PC-9 (cell line): ENCODE data around the gene SLC7A6.

Source experiments
- EZH2 ChIP-seq: fragments of 200-600 bp; sonication (generic); IDR thresholded peaks from 2 replicates; pipeline ENCODE4 v1.8.0; 2017; ENCODE audit warnings: antibody characterized with exemption, low read depth
- TF ChIP-seq, protein P1 (sequence below): fragments of 200-600 bp; sonication (generic); conservative IDR thresholded peaks from 2 replicates; pipeline ENCODE4 v1.6.1; 2017; ENCODE audit warnings: mixed run types, antibody characterized with exemption, mild to moderate bottlenecking, moderate library complexity

DNA sequence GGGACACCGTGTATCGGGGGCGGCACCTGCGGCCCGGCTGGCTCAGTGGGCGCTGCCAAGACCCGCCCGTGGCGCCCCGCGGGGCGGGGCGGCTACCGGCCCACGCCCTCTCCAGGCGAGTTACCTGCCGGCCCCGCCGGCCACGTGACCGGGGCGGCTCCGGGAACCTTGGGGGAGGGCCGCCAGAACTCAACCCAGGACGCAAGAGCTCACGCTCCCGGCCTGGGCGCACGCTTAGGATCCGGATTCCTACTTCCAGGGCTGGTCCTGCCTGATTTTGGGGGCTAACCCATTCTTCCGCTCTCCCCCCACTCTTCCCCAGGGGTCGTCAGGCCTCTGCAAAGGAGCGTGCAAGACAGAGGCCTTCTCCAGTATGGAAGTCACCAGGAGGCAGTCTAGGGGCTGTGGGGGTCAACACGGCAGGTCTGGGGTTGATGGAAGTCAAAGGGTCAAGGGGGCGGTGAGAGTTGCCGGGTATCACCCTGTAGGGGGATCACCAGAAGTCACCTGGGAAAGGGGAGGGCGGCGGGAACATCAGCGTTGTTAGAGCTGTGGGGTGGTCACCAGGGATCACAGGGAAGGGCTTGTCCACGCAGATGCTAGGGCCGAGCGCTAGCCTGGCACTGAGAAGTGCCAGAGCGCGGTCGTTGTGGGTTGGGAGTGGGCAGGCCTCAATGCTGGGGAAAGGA is 28.0 kb upstream of the SLC7A6 start:
- TF ChIP-seq, protein P1, sequence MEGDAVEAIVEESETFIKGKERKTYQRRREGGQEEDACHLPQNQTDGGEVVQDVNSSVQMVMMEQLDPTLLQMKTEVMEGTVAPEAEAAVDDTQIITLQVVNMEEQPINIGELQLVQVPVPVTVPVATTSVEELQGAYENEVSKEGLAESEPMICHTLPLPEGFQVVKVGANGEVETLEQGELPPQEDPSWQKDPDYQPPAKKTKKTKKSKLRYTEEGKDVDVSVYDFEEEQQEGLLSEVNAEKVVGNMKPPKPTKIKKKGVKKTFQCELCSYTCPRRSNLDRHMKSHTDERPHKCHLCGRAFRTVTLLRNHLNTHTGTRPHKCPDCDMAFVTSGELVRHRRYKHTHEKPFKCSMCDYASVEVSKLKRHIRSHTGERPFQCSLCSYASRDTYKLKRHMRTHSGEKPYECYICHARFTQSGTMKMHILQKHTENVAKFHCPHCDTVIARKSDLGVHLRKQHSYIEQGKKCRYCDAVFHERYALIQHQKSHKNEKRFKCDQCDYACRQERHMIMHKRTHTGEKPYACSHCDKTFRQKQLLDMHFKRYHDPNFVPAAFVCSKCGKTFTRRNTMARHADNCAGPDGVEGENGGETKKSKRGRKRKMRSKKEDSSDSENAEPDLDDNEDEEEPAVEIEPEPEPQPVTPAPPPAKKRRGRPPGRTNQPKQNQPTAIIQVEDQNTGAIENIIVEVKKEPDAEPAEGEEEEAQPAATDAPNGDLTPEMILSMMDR = no peak
- TF ChIP-seq EZH2 = no peak
